Islet of Langerhans (tissue), 1 donor: Measurements from ENCODE around the gene ARHGAP26.

Source experiments
- FAIRE-seq: peaks from one replicate; lab custom pipeline; 2011; peaks lifted over from hg19 to GRCh38; lab: Jason Lieb, UNC

ARHGAP26 gene

GRCh38 chr5:143120460-143121134 is 350.4 kb downstream of the ARHGAP26 start:
- peak; percentile 60 for FAIRE-seq

- FAIRE-seq: no peak
Observed at GRCh38 chr5:143121135-143121475, 350.9 kb downstream of the ARHGAP26 start.

DNA sequence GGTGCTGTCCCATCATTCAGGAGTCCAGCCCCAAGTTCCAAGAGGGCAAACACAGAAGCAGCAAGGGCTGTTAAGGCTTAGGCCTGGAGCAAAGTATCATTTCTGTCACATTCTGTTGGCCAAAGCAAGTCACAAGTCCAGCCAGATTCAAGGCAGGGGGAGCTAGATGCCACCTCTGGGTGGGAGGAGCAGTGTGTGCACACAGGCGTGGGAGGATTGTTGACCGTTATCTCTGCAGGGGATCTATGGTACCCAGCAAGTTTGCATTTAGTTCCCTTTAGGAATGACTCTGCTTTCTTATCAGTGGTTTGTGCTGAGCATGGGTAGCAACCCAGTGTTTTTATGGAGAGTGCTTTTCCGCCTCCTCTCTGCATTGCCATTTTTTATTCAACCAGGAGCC is 354.4 kb downstream of the ARHGAP26 start:
- FAIRE-seq: no peak

DNA sequence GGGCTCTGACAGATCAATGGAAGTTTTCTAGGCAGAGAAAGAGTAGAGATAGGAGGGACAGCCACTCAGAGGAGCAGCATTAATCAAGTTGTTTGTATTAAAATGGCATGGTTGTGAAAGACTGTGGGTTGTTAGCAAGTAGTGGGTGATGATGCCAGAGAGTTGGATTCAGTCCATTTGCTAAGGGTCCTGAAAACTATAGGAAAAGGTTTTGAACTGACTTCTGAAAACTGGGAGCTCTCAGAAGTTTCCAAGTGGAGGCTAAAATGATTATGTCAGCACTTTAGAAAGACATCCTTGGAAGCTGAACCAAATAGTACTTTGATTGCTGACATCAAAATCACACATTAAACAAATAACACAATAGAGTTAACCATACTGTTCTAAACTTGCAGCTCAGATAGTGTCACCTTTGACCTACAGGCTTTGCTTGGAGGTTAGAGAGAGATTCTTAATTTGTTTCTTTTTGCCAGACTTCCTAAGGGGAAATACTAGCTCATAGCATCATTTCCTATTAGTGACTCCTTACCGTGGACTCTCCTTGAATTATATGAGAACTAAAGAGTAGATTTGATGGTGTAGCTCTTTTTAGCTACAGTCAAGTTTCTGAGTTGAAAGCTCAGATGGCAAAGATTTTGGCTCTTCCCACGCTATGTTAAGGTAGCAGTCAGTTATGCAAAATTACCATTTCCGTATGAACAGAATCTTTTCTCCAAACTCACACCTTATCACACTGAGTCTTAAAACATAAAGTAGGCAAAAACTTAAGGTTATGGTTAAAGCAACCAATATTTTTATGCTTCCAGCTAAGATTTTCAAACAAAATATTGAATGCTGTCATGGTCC is 356.2 kb downstream of the ARHGAP26 start:
- FAIRE-seq: no peak

DNA sequence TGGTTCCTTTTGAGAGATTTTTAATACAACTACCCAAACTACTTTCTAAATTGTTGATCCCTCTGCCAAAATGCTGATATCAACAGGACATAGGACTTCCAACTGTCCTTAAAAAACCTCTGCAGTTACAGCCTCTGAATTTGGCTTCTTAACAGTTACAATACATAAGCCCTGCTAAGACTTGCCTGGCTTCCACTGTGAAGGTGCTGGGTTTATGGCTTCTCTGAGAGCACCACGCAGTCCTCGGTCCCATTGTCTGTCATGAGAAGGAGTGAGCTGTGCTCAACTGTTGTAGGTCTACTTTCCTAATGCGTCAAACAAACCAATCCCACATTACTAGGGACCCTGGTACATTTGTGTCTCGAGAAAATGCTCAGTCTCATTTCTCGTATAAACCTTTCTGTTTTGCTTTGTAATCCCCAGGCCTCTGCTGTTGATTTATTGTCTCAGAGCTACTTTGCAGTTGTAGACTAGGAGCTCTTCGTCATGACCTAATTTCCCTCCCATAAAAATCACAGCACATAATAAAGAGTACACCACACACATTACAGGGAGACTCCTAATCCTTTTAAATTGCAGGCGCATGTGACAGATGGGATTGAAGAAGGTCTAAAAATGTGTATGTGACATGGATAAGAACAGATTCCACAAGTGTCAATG is 358.4 kb downstream of the ARHGAP26 start:
- FAIRE-seq: no peak

GRCh38 chr5:143129203-143129602 is 359.0 kb downstream of the ARHGAP26 start:
- FAIRE-seq: no peak

- no peak for FAIRE-seq
Observed at GRCh38 chr5:143129910-143130612, 359.9 kb downstream of the ARHGAP26 start.

DNA sequence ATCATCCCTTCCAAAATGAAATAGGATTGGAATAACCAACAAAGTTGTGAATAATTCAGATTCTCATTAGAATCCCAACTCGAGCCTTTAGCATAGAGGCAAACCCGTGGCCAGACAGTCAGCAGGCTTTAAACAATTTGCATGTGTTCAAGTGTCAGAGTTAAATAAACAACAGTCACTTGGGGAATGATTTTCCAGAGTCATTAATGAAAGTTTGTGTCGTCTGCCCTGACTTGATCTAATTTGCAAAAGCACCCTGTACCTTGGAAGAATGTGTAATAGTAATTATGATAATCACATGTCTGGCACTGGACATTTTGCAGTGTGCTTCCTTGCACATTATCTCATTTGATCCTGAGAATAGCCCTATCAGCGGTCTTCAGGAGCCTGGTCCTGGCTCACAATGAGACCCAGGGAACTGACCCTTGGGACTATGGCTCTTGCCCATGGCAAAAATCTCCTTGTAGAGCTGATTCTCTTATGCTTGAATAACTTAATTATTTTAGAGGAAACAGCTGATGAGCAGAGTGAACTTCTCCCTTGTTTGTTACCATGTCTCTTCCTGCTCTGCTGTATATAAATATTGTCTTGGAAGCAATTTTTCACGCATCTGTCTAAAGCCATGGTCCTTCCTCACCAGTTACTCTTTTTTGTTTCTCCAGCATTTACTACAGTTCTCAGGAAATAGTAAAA is 360.6 kb downstream of the ARHGAP26 start:
- no peak for FAIRE-seq

GRCh38 chr5:143131972-143132371 is 361.8 kb downstream of the ARHGAP26 start:
- no peak for FAIRE-seq

- FAIRE-seq: no peak
Observed at GRCh38 chr5:143132739-143133138, 362.6 kb downstream of the ARHGAP26 start.

- no peak for FAIRE-seq
Observed at GRCh38 chr5:143133721-143134120, 363.5 kb downstream of the ARHGAP26 start.

GRCh38 chr5:143134269-143134668 is 364.1 kb downstream of the ARHGAP26 start:
- FAIRE-seq: no peak

DNA sequence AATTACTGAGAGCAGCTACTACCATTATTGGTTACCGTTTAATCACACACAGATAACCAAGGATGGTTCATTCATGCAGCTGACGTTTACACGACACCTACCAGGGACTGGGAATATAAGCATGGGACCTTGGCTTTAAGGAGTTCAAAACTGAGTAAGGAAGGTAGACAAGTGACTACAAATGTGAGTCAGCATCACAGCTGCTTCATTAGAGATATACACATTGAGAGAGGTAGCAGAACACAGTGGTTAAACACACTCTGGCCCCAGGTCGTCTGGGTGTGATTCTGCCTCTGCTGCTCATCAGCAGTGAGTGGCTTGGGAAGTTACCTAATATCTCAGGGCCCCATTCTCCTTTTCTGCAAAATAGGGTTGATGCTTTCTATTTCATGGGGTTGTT is 364.7 kb downstream of the ARHGAP26 start:
- no peak for FAIRE-seq

GRCh38 chr5:143135832-143136551 is 365.8 kb downstream of the ARHGAP26 start:
- no peak for FAIRE-seq

DNA sequence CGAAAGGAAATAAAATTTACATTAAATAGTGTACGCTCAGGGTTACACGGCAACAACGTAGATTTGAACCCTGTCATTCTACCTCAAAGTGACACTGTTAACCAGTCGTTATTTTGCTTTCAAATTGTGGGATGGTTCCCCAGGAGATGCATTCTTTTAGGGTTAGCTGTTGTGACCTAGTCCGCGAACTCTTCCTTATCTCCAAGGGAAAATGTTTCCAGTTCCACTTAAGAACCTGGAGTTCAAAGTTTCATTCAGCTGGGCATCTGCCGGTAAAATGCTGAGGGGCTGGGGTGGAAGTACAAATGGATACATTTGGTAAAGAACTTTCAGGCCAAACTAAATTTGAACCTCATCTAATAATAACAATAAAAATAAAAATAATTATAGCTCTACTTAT is 368.7 kb downstream of the ARHGAP26 start:
- FAIRE-seq: no peak

DNA sequence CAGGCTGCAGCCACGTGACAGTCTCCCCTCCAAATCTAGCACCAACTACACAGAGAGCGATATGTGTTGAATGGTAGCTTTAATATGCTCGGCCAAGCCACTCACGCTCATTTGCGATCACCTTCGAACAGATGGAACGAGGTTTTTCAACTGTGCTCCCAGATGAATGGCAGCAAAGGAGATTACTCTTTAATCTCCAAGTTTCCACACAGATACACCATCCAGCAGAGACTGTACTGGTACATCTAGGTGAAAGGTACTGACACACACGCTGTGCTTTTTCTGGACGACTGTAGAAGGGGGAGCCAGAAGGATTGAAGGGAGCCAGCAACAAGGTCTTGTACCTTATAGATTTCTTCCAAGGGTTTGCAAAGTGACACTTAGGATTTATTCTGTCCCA is 369.4 kb downstream of the ARHGAP26 start:
- no peak for FAIRE-seq

DNA sequence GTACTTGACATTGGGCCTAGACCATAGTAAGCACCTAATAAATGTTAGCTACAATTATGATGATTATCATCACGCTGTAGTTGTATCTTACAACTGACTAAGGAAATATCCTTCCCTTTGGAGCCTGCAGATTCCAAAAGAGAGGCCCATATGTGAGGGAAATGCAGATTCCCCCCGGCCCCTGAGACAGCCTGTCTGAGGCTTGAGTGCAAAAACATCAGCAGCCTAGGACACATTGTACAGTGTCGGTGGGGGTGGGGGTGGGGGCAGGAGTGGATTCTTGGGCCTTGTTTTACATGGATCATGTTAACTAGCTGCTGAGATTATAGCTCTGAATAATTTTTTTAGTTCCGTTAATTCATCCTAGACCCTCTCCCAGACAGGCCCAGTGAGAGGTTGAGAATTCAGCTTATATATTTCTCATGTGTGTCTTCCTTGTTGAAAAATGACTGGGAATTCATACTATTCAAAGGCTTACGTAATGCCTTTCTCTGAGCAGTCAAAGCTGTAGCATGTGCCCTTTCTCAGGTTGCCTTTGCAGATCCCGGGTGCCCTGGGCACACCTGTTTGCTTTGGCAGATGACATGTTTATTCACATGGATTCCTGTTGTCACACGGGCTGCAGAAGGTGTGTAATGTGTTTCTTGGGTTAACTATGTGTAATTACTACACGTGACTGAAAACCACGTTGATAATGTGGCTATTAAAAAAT is 370.5 kb downstream of the ARHGAP26 start:
- peak; percentile 21 for FAIRE-seq

DNA sequence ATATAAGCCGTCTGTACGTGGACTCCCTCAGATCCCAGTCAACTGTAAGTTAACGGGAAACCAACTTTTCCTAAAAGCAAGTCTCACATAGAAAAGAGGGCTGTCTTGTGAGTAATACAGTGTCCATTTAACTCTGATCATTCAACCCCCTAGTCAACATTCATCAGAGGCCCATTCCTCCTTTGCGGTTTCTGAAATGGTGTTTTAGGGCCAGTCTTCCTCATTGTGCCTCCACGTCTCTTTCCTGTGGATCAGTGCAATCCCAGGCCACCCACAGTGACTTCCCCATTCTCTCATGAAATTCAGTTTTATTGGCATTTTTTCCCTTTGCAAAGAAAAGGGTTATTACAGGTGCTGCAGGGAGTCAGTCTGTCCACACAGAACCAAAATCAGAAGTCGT is 371.5 kb downstream of the ARHGAP26 start:
- no peak for FAIRE-seq

GRCh38 chr5:143142596-143143435 is 372.6 kb downstream of the ARHGAP26 start:
- FAIRE-seq: no peak

GRCh38 chr5:143143973-143144372 is 373.8 kb downstream of the ARHGAP26 start:
- FAIRE-seq: no peak
